ENCODE measurements around the gene TIMM29.
A peak's percentile ranks its signal among the peaks of the same experiment; 100 is the strongest.

Gene TIMM29

DNA sequence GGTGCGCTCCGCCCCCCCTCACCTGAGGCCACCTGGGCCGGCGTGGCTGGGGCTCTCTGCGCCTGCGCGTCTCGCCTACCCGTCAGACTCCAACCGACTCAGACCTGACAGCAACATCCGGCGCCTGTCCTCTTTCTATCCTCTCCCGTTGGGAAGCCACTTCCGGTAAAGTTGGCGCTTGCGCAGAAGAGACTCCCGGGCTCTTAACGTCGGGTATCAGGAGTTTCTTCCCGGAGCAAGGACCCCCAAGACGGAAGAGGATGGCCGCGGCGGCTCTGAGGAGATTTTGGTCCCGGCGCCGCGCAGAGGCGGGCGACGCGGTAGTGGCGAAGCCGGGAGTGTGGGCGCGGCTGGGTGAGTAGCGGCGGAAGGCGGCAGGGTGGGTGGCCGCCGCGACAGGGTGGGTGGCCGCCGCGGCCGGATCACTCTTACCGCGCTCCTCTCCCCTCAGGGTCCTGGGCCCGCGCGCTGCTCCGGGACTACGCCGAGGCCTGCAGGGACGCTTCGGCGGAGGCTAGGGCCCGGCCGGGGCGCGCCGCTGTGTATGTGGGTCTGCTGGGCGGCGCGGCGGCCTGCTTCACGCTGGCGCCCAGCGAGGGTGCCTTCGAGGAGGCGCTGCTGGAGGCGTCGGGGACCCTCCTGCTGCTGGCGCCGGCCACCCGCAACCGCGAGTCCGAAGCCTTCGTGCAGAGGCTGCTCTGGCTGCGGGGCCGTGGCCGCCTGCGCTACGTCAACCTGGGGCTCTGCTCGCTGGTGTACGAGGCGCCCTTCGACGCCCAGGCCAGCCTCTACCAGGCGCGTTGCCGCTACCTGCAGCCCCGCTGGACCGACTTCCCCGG is at the start of gene TIMM29, which contains the start of gene YIPF2:
TIMM29 (plus strand) TSS at position 249 of the 839 bp plus-strand sequence; CDS start at position 261, 12 bp downstream.
YIPF2 (minus strand) TSS at position 77 of the 839 bp plus-strand sequence. CDS start 229 bp downstream, outside the sequence.
- DNase-seq (ENCODE audit: low spot score), result peak; percentile 99

DNA sequence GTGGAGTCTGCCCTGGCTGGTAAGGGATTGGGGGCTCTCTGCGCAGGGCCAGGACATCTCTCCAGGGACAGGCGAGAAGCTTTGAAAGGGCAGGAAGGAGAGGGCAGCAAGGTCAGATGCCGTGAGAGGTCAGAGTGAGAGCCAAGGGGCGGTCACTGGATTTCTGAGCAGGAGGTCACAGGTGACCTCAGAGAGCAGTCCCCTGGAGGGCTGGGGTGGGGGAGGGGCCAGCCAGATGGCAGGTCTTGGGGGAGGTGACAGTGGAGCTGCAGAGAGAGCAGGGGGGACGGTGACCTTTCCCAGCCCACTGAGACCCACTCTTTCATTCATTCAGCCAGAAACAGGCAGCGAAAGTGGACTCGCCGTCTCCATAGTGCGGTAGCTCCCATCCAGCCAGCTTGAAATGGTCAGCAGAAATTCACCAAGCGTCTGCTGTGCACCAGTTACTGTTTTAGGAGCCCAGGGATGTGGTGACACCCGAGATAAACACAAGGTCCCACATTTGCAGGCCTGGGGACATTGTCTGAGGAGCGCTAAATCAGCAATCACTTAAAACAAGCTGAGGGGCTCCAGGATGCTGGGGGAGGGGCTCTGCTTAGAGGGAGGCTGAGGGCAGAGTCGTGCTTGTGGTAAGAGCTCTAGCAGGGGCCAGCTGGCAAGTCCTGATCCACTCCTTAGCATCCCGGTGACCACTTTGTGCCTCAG is 47.1 kb upstream of the TIMM29 start:
- DNase-seq (ENCODE audit: low spot score), result no peak

DNA sequence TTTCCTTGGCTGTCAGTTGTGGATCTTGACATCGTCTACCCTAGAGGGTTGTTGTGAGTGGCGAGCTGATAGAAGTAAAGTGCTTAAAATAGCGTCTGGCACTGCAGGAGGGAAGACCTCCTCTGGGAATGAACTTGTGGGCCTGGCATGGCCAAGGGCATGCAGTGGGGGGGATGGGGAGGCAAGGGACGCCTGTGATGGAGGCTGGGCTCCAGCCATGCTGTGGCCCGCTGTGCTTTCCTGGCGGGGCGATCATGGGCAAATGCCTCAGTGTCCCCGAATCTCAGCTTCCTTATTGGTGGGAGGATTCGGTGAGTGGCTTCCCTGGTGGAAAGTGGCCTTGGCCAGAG is 46.5 kb upstream of the TIMM29 start:
- no peak for DNase-seq (ENCODE audit: low spot score)

DNA sequence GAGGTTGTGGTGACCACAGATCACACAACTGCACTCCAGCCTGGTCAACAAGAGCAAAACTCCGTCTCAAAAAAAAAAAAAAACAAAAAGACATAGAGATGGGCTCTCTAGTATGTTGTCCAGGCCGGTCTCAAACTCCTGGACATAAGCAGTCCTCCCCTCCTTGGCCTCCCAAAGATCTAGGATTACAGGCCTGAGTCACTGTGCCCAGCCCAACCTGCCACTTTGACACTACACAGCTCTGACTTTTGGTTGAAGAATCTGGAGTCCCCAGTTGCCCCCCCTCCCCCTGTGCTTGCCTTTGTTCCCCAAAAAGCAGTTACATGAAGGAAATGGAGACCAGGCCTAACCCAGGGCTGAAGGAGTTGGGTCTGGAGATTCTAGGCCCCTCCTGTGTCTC is 44.3 kb upstream of the TIMM29 start:
- peak; percentile 72 for DNase-seq (ENCODE audit: low spot score)

DNA sequence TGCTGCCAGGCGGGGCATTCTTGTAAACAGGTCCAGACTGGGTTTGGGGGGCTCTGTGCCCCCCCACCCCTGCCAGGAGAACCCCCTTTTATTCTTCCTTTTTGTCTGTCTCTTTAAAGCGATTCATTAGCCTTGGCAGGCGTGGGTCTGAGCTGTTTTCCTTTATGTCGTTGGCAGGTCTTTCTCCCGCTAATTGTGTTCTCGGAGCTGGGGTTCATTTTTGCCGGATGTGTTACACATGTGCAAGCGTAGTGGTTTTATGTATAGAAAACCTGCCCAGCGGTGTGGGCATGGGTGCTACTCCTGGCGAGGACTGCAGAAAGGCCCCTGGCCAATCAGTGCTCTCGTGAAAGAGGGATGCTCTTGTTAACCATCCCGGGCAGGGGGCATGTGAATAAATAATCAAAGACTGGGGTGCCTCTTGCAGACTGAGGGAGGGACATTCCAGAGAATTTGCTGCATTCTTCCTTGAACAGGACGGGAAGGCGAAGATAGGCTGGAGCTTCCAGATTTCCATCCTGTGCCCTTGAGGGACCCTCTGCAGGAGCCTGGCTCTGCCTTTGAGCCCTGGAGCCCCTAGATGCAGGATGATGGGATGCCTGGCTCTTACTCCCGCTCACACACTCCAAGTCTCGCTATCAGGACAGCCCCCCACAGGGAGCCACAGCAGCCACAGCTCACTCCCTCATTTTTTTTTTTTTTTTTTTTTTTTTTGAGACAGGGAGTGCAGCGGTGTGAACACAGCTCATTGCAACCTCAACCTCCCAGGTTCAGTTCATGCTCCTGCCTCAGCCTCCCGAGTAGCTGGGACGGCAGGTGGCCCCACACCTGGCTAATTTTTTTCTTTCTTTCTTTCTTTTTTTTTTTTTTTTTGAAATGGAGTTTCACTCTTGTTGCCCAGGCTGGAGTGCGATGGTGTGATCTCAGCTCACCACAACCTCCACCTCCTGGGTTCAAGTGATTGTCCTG is 43.1 kb upstream of the TIMM29 start:
- peak; percentile 15 for DNase-seq (ENCODE audit: low spot score)

DNA sequence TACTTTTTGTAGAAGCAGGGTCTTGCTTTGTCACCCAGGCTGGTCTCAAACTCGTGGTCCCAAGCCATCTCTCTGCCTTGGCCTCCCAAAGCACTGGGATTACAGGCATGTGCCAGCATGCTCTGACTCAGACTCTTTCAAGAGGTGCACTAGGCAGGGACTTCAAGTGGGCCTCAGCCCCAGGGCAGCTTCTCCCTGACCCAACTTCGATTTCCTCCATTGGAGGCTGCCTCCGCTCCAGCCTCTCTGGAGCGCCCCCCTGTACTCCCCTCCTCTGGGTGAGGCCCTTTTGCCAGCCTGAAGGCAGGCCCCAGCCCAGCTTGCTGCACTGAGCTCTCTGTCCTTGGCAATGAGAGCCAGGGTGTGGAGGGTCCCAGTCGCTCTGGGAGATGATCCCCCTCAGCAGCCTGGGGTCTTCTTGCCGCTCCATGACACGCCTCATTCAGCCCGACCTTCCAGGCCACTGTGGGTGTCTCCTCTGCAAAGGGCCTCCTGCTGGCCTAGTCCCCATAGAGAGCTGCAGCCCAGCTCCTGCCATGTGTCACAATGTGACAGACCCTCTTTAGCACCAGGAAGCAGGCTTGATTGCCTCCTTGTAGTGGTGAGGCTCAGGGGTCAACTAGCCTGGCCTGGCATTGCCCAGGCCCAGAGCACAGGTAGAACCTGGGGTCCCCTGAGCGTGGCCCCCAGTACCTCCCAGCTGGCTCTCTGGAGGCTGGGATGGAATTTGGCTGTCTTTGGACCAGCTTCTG is 40.8 kb upstream of the TIMM29 start:
- no peak for DNase-seq (ENCODE audit: low spot score)

DNA sequence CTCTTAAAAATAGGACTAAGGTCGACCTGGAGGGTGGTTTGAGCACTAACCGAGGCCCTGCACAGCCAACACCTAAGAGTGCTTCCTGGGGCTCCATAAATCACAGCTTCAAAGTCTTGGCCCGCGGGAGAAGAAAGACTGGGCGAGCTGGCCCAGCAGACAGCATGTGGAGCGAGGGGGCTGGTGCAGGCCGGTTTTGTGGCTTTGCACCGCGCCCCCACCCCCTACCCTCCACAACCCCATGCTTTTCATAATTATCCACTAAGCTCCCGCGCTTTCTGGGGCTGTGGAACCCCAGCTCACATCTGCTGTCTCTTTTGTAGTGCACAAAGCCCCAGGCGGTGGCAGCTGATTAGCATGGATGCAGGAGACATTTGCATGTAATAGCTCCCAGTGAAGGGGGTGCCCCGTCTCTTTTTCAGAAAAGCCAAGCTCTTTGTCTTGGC is 40.2 kb upstream of the TIMM29 start:
- no peak for DNase-seq (ENCODE audit: low spot score)

DNA sequence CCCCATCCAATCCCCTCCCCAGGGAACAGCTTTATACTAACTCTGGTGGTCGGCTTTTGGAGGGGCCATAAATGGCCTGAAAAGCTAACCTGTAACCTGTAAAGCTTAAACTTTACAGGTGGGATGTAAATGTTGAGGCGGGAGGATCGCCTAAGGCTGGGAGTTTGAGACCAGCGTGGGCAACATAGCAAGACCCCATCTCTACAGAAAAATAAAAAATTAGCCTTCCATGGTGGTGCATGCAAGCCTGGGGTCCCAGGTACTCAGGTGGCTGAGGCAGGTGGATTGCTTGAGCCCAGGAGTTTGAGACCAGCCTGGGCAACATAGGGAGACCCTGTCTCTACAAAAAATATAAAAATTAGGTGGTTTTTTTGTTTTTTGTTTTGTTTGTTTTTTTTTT is 38.7 kb upstream of the TIMM29 start:
- DNase-seq (ENCODE audit: low spot score), result no peak

DNA sequence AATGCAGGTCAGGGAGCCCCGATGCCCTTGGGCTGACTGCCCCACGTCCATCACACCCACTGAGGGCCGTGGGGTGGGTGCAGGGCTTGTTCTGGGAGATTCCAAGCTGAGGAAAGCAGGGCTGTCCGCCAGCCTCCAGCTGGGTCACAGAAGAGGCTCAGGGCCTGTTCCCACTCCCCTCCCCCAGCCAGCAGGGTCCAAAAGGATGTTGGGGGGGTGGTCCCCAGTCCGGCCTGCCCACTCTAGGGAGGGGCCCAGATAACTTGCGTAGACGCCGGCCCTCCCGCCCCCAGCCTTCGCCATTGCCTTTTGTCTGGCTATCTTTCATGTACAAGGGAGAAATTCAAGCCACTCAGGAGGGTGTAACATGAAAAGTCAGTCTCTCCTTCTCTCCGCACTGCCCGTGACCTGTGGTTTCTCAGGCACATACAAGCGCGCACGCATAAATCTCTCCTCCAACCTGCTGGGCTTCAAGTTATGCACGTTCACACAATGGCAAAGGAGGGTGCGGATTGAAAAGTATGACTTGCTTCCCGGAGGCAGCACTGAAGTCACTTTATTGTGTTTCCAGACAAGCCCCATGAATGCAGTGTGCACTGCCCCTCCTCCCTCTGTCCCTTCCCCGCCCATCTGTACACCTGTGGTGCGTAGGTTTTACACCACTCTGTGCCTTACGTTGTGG is 37.1 kb upstream of the TIMM29 start:
- no peak for DNase-seq (ENCODE audit: low spot score)

DNA sequence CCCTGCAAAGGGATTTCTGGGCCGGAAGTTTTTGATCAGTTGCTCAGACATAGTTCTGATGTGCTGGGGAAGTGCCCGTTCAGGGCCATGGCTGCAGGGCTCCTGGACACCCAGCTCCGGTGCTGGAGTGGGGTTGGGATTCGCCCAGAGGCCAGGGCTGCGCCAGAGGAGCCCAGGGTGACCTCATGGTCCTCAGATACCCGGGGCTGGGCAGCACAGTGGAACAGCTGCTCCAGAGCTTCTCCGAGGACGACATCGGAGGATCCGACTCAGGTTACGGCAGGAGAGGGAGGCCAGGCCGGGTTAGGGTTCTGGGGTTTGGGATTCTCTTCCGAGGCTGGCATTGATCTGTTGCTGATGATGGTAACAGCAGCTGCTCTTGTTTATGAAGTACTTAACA is 36.4 kb upstream of the TIMM29 start:
- no peak for DNase-seq (ENCODE audit: low spot score)

DNA sequence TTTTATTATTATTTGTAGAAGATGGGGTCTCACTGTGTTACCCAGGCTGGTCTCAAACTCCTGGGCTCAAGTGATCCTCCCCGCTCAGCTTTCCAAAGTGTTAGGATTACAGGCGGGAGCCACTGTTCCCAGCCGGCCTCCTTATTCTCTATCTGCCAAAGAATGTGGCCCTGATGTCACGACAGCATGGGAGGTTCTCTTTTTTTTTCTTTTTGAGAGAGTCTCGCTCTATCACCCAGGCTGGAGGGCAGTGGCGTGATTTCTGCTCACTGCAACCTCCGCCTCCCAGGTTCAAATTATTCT is 33.7 kb upstream of the TIMM29 start:
- DNase-seq (ENCODE audit: low spot score), result no peak

DNA sequence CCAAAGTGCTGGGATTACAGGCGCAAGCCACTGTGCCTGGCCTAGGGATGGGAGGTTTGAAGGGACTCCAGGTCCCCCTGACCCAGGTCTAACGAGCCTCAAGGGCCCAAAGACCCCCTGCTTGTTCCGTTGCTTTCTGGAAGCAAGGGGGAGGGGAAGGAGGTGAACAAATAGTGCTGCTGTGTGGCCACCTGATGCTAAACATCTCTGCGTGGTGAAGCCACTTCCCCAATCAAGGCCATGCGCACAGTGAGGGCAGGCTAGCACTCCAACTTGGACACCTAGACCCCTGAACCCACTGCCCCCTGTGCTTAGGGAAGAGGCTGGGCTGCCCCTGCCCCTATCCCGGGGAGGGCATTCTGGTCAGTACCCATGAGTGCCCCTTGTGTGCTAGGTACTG is 33.2 kb upstream of the TIMM29 start:
- no peak for DNase-seq (ENCODE audit: low spot score)

DNA sequence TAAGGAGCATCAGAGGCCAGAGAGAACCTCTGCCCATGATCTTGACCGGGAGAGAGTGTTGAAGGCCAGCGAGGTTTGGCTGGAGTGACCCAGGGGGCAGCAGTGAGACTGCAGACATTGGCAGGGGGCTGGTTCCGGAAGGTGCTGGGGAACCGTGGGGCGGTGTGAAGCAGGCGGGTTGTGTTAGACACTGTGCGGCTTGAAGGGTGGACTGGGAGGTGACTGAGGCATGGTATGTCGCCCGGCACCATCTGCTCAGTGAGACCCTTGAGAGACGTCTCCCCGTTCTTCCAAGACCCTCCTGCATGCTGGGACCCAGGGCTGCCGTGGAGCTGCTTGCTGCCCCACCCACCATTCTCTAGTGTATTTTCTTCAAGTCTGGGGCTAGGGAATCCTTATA is 32.7 kb upstream of the TIMM29 start:
- DNase-seq (ENCODE audit: low spot score), result no peak

DNA sequence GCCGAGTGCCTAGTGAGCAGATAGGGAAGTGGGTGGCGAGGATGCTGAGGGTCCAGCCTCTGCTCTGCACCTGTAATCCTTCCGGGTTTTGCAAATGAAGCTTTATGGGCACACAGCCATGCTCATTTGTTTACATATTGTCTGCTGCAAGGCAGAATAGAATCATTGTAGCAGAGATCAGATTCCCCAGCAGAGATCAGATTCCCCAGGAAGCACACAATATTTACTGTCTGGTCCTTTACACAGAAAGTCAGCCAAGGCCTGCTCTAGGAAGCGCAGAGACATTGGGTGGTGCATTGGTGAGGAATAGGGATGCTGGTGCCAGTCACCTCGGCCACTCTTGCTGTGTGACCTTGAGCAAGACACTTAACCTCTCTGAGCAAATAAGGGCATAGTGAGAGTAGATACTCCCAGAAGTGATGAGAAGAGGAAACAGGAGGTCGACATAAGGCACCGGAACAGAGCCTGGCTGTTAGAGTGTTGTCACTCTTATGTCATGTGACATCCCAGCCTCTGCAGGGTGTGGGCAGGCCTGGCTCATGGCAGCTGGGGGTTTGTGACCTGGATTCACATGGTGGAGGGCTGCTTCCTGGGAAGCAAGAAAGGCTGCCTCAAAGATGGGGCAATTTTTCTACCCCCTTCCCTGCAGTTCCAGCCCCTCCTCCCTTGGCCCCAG is 31.6 kb upstream of the TIMM29 start:
- DNase-seq (ENCODE audit: low spot score), result no peak

DNA sequence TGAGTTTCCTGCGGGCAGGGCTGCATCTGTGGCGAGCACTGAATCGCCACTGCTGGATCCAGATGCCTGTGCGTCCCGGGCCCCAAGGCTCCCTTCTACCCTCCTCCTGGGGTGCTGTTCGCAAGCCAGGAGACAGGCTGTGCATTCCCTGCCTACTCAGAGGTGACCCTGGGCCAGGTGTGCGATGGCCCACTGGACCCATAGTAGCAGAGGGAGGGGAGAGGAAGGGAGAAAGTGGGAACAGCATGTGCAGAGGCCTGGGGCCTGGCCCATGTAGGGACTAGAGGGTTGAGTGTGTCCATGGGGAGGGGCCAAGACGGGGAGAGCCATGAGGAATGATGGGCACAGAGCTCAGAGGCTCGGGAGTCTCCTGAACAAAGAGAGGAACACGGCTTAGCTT is 30.0 kb upstream of the TIMM29 start:
- no peak for DNase-seq (ENCODE audit: low spot score)

DNA sequence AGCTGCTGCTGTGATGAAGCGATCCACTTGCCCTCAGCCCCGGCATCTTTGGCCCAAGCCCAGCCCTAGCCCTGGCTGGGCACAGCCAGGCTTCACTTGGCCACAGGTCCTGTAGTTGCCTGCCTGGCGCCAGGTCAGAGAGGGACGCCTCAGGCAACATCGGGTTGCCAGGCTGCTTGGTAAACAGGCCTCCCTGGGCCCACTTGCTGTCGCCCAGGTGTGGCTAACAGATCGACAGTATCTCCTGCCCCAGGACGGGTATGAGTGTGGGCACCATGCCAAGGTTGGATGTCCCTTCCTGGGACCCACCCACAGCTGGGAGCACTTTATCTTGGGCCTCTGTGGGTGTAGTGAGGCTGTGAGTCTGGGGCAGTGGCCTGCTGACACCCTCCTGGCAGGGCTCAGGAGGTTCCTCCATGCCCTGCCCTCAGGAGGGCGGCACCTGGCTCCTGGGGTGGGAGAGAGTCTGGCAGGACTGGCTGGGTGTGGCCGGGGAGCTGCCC is 29.4 kb upstream of the TIMM29 start:
- no peak for DNase-seq (ENCODE audit: low spot score)

DNA sequence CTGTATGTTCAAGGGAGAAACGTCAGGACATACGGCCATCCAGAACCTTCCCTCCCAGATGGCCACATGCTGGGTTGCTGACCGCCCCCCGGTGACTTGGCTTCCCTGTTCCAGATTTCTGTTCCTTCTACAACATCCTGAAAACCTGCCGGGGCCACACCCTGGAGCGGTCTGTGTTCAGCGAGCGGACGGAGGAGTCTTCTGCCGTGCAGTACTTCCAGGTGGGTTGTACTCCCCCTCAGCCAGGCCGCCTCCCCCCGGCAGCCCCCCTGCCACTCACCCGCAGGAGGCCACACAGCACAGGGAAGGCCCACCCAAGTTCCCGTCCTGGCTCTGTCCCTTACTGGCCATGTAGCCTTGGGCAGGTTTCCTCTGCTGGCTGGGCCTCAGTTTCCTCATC is 20.7 kb upstream of the TIMM29 start:
- DNase-seq (ENCODE audit: low spot score), result no peak

DNA sequence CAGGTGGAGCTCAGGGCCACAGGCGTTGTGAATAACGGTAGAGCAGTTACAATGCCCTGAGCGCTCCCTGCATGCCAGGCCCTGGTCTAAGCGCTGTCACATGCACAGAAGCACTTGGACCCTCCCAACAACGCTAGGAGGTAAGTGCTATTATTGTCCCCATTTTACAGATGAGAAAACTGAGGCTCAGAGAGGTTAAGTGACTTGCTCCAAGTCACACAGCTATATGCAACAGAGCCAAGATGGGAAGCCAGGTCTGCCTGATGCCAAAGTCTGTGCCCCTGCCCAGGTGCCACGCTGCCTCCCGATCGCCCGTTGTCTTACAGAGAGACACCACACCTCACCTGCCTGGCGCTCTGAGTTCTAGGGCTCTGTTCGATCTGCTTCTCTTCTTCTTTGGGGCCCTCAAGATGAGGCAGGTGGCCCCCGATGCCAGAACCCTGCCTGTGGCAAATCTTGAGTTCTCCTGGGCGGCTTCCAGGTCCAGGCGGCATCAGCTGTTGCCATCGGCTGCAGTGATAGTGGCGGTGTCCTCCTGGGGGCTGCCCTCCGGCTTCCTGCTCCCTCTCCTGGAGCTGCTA is 20.1 kb upstream of the TIMM29 start:
- no peak for DNase-seq (ENCODE audit: low spot score)

DNA sequence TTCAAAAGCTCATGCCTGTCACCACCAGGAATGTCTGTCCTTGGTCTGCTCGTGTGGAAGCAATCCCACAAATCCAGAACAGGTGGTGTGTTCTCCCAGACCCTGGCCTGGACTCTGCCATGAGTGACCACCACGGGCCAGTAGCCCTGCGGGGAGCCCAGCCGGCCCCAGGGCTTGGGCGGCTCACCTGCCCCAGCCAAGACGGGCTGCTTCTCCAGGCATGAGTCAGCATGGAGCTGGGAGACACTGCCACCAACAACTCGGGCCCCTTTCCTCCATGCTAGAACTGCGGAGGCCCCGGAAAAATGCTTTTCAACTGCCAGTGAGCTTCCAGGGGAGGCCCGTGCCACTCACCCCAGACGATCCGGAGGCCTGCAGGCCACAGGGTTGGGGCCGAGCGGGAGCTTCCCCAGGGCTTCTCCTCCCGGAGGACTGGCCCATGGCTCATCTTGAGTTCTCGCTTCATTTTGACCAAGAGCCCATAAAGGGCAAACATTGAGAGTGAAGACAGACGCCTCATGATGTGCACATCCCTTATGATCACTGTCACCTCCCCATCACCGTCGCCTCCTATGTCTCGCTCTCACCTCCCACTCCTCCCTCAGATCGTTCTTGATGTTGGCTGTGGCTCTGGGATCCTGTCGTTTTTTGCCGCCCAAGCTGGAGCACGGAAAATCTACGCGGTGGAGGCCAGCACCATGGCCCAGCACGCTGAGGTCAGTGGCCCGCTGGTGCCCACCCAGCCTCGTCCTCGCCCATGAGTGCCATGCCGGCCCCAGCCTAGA is 16.8 kb upstream of the TIMM29 start:
- no peak for DNase-seq (ENCODE audit: low spot score)
